ES-I3 (cell line): Measurements from ENCODE around the gene DEPDC5.
"Not testable (repeated sequence)": the region's sequence is repeated elsewhere in the genome, so short reads cannot be mapped to it uniquely, and the experiment has no call there.

Source experiments
- H3K36me3 ChIP-seq: 2 replicates; pipeline ENCODE4 v1.6.1; 2013; ENCODE audit warnings: mild to moderate bottlenecking, low read length, control low read depth, moderate library complexity; ENCODE audit not compliant: insufficient read depth
- H3K4me1 ChIP-seq: 2 replicates; pipeline ENCODE4 v1.6.1; 2013; ENCODE audit warnings: mild to moderate bottlenecking, control low read depth, low read length; ENCODE audit not compliant: insufficient read depth
- H3K9ac ChIP-seq: 2 replicates; pipeline ENCODE4 v1.6.1; 2013; ENCODE audit warnings: low read depth, mild to moderate bottlenecking, low read length, moderate library complexity
- H3K9me3 ChIP-seq: 2 replicates; pipeline ENCODE4 v1.6.1; 2013; ENCODE audit warnings: mild to moderate bottlenecking, low read length, moderate library complexity; ENCODE audit not compliant: control insufficient read depth, insufficient read depth

Gene DEPDC5

DNA sequence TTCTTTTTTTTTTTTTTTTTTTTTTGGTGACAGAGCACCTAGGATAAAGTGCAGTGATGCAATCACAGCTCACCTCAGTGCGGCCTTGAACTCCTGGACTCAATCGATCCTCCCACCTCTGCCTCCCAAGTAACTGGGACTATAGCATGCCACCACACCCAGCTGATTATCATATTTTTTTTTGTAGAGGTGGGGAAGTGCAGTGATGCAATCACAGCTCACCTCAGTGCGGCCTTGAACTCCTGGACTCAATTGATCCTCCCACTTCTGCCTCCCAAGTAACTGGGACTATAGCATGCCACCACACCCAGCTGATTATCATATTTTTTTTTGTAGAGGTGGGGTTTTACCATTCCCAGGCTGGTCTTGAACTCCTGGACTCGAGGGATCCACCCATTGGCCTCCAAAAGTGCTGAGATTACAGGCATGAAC is 61.6 kb downstream of the DEPDC5 start:
- not testable (repeated sequence) for H3K36me3 ChIP-seq, H3K9me3 ChIP-seq, H3K4me1 ChIP-seq, H3K9ac ChIP-seq

GRCh38 chr22:31816750-31817149 is 62.9 kb downstream of the DEPDC5 start:
- Histone ChIP-seq H3K9me3 (no peaks in the 10 kb centered on the region), H3K36me3 (peaks cover 2% of the 10 kb centered on the region; the same call in 1 of the 2 replicates), H3K4me1 (no peaks in the 10 kb centered on the region)

DNA sequence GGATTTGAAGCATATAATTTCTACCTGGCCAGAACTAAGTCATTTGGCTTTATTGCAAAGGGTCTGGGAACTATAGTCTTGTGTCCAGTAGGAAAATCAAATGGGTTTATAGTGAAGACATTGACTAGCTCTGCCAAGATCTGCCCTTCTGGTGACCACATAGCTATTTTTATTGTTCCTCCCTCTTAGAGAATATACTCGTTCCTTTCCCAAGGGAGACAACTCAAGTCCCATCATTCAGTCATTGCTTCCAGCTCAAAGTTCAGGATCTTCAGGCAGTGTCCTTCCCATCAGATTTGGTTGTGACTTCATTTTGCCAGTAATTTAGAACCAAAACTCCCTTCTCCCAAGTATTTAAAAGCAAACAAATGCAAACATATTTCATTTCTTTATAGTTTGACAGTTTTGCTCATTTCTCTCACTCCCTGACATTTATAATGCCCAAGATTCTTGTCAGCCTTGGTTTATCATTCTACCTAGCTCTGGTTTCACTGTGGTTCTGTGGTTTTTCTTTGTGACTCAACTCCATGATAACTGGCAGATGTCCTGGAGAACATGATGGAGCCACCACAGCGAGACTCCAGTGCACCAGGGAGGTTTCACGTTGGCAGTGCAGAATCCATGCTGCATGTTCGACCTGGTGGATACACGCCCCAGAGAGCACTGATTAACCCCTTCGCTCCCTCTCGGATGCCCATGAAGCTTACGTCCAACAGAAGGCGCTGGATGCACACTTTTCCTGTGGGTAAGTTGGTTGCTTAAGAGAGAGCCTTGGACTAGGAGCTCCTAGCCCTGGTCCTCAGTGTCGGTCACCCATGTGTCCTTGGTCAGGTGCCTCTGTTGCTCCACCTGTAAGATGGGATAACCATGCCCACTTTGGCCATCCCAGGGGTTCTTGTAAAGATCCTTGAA is 64.9 kb downstream of the DEPDC5 start:
- Histone ChIP-seq H3K9ac (no peak overlapping the region), H3K9me3 (no peaks in the 10 kb centered on the region), H3K4me1 (no peaks in the 10 kb centered on the region), H3K36me3 (peaks cover 8% of the 10 kb centered on the region; the same call in 1 of the 2 replicates)

More at GRCh38 chr22:31816750-31817149, 62.9 kb downstream of the DEPDC5 start:
- no peak overlapping the region for H3K9ac ChIP-seq

DNA sequence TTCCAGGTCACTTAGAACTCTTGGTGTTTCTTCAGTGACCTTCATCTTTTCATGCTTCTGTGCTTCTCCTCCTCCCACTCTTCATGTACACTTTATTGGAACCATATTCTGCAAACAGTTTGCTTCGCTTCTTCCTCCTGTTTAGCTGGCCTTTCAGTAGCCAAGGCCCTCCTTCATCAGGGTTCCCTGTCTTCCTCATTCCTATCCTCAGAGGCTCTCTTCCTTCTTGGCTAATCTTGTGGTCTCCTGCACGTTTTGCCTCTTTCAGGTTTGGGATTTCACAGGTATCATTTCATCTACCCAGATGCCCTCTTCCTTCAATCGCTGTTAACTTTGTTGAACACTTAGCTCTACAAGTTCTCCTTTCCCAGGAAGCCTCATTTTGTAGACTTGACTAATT is 66.8 kb downstream of the DEPDC5 start:
- H3K4me1 ChIP-seq = no peaks in the 10 kb centered on the region
- H3K36me3 ChIP-seq = peaks cover 8% of the 10 kb centered on the region; the same call in 1 of the 2 replicates
- no peaks in the 10 kb centered on the region for H3K9me3 ChIP-seq
- H3K9ac ChIP-seq = no peak overlapping the region

- Histone ChIP-seq H3K4me1 (no peaks in the 10 kb centered on the region), H3K9me3 (no peaks in the 10 kb centered on the region), H3K9ac (no peak overlapping the region), H3K36me3 (peaks cover 8% of the 10 kb centered on the region; the same call in 1 of the 2 replicates)
Observed at GRCh38 chr22:31821572-31821971, 67.8 kb downstream of the DEPDC5 start.

DNA sequence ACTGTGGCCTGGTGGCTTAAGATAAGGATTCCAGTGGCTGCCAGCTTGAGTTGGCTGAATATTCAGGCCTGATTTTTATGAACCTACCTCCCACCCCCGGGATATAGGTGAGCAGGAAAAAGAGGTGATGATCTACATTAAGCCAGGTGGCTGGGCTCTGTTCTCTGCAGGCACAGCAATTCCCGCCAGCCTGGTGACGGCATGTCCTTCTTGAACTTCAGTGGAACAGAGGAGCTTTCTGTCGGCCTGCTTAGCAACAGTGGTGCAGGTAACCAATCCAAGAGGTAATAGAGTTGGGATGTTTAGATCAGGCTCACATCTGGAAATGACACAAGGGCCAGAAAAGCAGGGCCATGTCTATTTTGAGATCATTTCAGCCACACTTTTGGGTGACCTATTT is 68.7 kb downstream of the DEPDC5 start:
- H3K36me3 ChIP-seq = peaks cover 8% of the 10 kb centered on the region; the same call in 1 of the 2 replicates
- H3K9me3 ChIP-seq = no peaks in the 10 kb centered on the region
- no peaks in the 10 kb centered on the region for H3K4me1 ChIP-seq
- H3K9ac ChIP-seq = no peak overlapping the region

DNA sequence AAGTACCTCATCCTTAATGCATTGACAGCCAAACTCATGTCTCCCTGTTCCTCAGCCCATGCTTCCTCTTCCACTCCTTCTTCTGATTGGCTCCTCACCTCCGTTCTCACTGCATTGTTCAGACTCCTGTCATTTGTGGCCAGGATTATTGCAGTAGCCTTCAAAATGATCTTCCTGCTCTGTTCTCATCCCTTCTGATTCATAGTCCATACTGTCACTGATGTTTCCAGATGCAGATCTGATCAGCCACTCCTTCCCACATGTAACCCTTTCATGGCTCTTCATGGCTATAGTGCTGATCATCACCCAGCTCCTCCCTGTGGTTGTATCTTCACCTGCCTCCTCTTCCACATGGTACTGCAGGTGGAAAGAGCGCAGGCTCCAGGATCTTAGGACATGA is 71.7 kb downstream of the DEPDC5 start:
- no peaks in the 10 kb centered on the region for H3K9me3 ChIP-seq
- peaks cover 8% of the 10 kb centered on the region; the same call in 1 of the 2 replicates for H3K36me3 ChIP-seq
- H3K9ac ChIP-seq = no peak overlapping the region
- H3K4me1 ChIP-seq = no peaks in the 10 kb centered on the region

DNA sequence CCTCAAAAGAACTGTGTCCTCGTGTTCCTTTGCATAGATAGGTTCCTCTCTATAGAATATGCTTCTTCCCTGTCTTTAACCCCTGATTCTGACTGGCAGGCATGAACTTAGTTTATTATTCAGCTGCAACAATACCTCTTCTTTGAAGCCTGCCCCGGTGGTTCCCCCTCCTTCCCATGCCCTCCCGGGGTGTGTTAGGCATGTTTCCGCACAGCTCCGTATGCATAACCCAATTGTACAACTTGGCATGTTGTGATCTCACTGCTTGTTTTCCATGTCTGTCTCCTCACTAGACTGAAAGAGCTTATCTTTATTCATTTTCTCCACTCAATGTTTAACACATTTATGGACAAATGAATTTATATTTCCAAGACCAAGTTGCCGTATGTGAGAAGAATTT is 72.6 kb downstream of the DEPDC5 start:
- Histone ChIP-seq H3K4me1 (no peaks in the 10 kb centered on the region), H3K9ac (no peak overlapping the region), H3K9me3 (no peaks in the 10 kb centered on the region), H3K36me3 (peaks cover 8% of the 10 kb centered on the region; the same call in 1 of the 2 replicates)

- H3K36me3 ChIP-seq = no peaks in the 10 kb centered on the region
- H3K4me1 ChIP-seq = no peaks in the 10 kb centered on the region
- H3K9ac ChIP-seq = no peak overlapping the region
- H3K9me3 ChIP-seq = no peaks in the 10 kb centered on the region
Observed at GRCh38 chr22:31828739-31829138, 74.9 kb downstream of the DEPDC5 start.

DNA sequence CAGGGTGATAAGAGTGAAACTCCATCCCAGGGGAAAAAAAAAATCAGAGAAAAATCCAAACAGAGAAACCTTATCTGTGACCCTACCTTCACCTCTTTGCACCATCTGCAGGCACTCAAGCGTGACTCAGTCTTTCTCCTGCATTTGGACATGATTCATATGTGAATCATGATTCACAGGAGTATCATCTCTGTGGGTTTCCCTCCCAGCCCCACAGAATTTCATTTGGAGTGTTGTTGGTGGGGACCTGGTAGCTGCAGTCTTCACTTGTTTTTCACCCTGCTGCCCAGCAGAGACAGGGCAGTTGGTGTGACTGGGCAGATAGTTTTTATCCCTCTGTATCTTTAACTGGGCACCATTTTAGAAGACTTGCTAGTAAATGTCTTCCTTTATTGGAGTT is 75.7 kb downstream of the DEPDC5 start:
- H3K9me3 ChIP-seq = no peaks in the 10 kb centered on the region
- no peaks in the 10 kb centered on the region for H3K36me3 ChIP-seq
- H3K4me1 ChIP-seq = no peaks in the 10 kb centered on the region
- no peak overlapping the region for H3K9ac ChIP-seq

DNA sequence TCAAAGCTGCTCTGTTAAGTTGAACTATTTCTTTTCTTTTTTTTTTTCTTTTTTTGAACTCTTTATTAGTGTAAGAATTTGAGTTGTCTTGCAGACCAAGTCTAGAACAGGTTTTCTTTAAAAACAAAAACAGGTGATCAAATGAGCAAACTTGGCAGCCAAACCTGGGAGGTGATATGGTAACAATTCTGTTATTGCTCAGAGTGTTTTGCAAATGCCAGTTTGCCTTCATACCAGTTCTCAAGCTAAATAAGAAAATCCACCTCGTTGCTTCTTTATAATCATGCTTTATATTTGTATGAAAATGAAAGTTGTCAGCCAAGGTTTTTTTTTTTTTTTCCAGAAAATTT is 76.9 kb downstream of the DEPDC5 start:
- H3K36me3 ChIP-seq = no peaks in the 10 kb centered on the region
- H3K9ac ChIP-seq = no peak overlapping the region
- no peaks in the 10 kb centered on the region for H3K4me1 ChIP-seq
- H3K9me3 ChIP-seq = no peaks in the 10 kb centered on the region

GRCh38 chr22:31833930-31834329 is 80.1 kb downstream of the DEPDC5 start:
- Histone ChIP-seq H3K36me3 (peaks cover 5% of the 10 kb centered on the region; the same call in 1 of the 2 replicates), H3K4me1 (no peaks in the 10 kb centered on the region), H3K9me3 (no peaks in the 10 kb centered on the region), H3K9ac (no peak overlapping the region)

GRCh38 chr22:31836010-31836409 is 82.2 kb downstream of the DEPDC5 start:
- H3K4me1 ChIP-seq = no peaks in the 10 kb centered on the region
- peaks cover 8% of the 10 kb centered on the region; the same call in 1 of the 2 replicates for H3K36me3 ChIP-seq
- H3K9me3 ChIP-seq = no peaks in the 10 kb centered on the region
- no peak overlapping the region for H3K9ac ChIP-seq

GRCh38 chr22:31838917-31839316 is 85.1 kb downstream of the DEPDC5 start:
- H3K9me3 ChIP-seq = no peaks in the 10 kb centered on the region
- peaks cover 12% of the 10 kb centered on the region; the same call in 1 of the 2 replicates for H3K36me3 ChIP-seq
- H3K9ac ChIP-seq = no peak overlapping the region

DNA sequence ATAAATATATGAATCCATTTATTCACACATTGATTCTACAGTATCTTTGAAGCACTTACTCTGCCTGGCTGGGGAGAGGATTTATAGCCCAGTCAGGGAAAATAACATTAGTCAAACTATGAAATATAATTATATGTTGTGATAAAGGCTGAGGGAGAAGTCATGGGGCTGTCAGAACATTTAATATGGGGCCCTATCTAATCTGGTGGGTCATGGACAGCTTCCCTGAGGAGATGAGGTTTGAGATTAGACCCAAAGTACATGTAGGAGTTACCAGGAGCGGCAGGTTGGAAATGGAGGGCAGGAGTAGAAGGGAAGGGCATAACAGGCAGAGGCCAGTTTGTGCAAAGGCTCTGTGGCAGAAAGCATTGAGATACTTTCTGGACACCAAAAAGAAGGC is 86.2 kb downstream of the DEPDC5 start:
- Histone ChIP-seq H3K4me1 (no peaks in the 10 kb centered on the region), H3K9ac (no peak overlapping the region), H3K36me3 (peaks cover 12% of the 10 kb centered on the region; the same call in 1 of the 2 replicates), H3K9me3 (no peaks in the 10 kb centered on the region)

More at GRCh38 chr22:31838917-31839316, 85.1 kb downstream of the DEPDC5 start:
- no peaks in the 10 kb centered on the region for H3K4me1 ChIP-seq
